SK-N-MC (cell line): ENCODE results near the gene CUL9.
A peak's percentile ranks its signal among the peaks of the same experiment; 100 is the strongest.

ENCODE experiments used
- DNase-seq: peaks from one replicate; pipeline ENCODE4 v3.0.0-alpha.2; 2011; ENCODE audit warnings: low read depth, low spot score
- H3K27ac ChIP-seq: fragments of 200-600 bp; sonication (generic); 2 replicates; pipeline ENCODE4 v1.5.1; 2016; ENCODE audit warnings: mixed run types
- H3K36me3 ChIP-seq: fragments of 200-600 bp; sonication (generic); 2 replicates; pipeline ENCODE4 v1.6.1; 2017; ENCODE audit warnings: antibody characterized with exemption, low read length, mixed read lengths; ENCODE audit not compliant: insufficient read depth
- H3K4me3 ChIP-seq: fragments of 200-600 bp; sonication (generic); 2 replicates; pipeline ENCODE4 v1.5.1; 2016
- H3K9ac ChIP-seq: fragments of 200-600 bp; sonication (generic); 2 replicates; pipeline ENCODE4 v1.8.0; 2017; ENCODE audit warnings: mixed run types, mixed read lengths; ENCODE audit not compliant: insufficient read length
- H3K9me3 ChIP-seq: fragments of 200-600 bp; sonication (generic); 2 replicates; pipeline ENCODE4 v1.6.1; 2017; ENCODE audit warnings: low read depth, mild to moderate bottlenecking, antibody characterized with exemption, low read length, moderate library complexity, mixed read lengths
- EZH2 ChIP-seq: fragments of 200-600 bp; sonication (generic); IDR thresholded peaks from one replicate; pipeline ENCODE4 v1.6.1; 2017; ENCODE audit warnings: antibody characterized with exemption
- FOXP2 ChIP-seq: optimal IDR thresholded peaks from 2 replicates; pipeline ENCODE3; 2011; ENCODE audit warnings: mild to moderate bottlenecking, moderate library complexity; ENCODE audit not compliant: insufficient read depth; ENCODE audit errors: extremely low read length, control extremely low read depth
- POLR2AphosphoS5 ChIP-seq: IDR thresholded peaks from 2 replicates; pipeline ENCODE4 v1.6.1; 2012; ENCODE audit warnings: mild to moderate bottlenecking, low read depth, low read length, borderline replicate concordance

The CUL9 gene

DNA sequence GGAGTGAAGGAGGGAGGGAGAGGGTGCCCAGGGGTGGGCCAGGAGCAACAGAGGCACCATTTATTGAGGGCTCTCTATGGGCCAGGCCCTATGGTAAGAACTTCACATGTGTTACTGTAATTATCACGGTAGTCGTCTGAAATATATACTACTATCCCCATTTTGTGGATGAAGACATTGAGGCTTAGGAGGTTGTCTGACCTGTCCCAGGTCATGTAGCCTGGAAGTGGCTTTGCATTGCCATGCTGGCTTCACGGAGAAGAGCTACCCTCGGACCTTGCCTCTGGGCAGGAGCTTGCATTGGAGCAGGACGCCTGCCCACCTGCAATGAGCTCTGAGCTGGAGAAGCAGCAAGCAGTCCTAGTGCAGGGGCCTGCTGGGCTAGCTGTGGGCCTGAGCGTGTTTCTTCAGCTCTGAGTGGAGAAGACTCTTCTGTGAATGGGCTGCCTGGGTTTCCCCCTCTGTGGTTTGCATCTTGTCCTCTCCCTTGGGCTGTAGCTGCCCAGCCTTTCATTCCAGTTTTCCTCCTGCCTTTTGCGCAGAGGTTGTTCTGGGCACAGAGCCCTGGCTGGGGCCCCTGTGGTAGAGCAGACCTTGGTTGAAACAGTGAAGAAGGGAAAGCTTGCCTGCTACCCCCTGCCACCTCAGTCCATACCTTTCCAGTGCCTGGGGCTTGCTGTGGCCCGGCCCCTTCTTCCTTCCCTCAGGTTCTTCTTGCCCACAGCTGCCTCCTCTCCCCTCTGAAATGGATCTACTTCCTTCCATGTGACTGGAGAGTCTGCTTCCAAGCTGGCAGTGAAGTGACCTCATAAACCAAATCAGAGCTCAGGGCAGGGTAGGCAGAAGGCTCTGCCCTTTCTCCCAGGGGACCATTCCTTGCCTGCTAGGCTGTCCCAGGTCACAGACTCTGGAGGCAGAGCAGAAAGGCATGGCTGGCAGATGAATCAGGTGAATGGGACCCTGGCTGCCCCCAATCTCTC lies 35.0 kb upstream of the CUL9 start:
- TF ChIP-seq FOXP2 (no peak), POLR2AphosphoS5 (no peak), EZH2 (no peak)
- no peak for DNase-seq
- H3K9ac ChIP-seq: no peak overlapping the region
- no peak overlapping the region for H3K27ac ChIP-seq
- no peak overlapping the region for H3K4me3 ChIP-seq
- H3K36me3 ChIP-seq: peaks cover 7% of the 10 kb centered on the region; the same call in 1 of the 2 replicates
- H3K9me3 ChIP-seq: no peaks in the 10 kb centered on the region

DNA sequence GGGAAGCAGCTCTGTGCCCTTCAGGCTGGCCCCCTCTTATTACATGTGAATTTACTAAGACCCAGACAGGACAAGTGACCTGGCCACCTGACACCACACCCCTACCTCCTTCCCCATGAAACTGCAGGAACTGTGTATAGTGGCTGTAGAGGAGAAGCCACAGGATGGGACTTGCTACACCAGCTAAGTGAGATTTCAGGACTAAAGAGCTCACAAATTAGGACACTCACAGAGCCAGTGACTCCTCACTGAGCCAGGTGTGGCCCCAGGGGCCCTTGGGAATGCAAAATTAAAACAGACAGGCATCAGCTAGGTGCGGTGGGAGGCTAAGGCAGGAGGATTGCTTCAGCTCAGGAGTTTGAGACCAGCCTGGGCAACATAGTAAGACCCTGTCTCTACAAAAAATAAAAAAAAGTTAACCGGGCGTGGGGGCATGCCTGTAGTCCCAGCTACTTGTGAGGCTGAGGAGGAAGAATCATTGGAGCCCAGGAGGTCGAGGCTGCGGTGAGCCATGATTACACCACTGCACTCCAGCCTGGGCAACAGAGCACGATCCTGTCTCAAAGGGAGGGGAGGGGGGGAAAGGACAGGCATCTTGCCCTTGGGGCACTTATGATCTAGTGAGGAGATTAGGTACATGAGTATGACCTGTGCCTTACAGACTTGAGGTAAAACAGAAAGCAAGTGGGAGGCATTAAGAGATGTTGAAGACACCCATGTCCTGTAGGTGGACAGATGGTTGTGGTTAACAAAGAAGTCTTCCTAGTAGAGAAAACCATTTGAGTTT lies 34.1 kb upstream of the CUL9 start:
- no peaks in the 10 kb centered on the region for H3K9me3 ChIP-seq
- H3K27ac ChIP-seq: no peak overlapping the region
- no peak overlapping the region for H3K4me3 ChIP-seq
- peaks cover 7% of the 10 kb centered on the region; the same call in 1 of the 2 replicates for H3K36me3 ChIP-seq
- TF ChIP-seq FOXP2 (no peak), POLR2AphosphoS5 (no peak)
- no peak overlapping the region for H3K9ac ChIP-seq
- no peak for DNase-seq

DNA sequence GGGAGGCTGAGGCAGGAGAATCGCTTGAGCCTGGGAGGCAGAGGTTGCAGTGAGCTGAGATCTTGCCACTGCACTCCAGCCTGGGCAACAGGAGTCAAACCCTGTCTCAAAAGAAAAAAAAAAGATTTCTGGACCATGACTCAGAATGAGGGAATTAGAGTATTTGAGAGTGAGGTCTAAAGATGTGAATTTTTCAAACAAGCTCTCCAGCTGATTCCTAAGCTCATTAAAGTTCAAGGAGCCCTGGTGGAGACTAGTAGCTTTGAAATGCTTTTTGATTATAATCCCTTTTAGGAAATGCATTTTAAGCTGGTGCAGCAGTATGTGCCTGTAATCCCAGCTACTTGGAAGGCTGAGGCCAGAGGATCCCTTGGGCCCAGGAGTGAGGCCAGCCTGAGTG lies 32.7 kb upstream of the CUL9 start:
- H3K27ac ChIP-seq: no peak overlapping the region
- H3K9me3 ChIP-seq: no peaks in the 10 kb centered on the region
- no peak for DNase-seq
- H3K36me3 ChIP-seq: peaks cover 7% of the 10 kb centered on the region; the same call in 1 of the 2 replicates
- TF ChIP-seq FOXP2 (no peak), EZH2 (no peak), POLR2AphosphoS5 (no peak)
- no peak overlapping the region for H3K9ac ChIP-seq
- no peak overlapping the region for H3K4me3 ChIP-seq

DNA sequence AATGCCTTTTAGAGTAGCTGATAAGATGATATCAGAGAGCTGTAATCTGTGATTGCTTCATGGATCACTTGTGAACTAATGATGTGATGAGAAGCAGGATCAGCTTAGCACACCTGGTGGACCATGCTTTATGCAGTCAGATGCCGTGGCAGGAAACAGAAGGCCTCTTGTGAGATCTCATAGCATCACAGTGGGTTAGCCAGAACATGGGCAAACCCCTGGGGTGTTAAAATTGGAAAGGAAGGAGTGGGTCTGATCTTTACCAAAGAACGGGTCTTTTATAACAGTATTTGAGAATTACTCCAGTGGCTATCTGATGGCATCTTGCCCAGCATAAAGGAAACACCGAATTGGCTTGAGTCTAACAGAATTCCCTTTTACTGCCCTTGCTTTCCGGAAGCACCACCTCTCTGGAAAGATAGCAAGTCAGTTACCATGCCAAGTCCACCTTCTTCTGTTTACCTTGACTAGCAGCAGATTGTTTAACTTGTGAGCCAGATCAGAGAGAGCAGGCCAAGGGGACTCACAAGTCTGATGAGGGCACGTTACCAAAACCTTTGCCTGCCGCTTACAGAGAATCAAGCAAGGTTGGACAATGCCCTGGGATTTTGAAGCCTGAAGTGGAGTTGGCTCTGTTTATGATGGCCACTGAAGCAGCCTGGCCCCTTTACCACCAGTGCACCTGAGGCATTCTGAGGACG lies 31.8 kb upstream of the CUL9 start:
- H3K36me3 ChIP-seq: peaks cover 4% of the 10 kb centered on the region; the same call in 1 of the 2 replicates
- DNase-seq: no peak
- TF ChIP-seq POLR2AphosphoS5 (no peak), EZH2 (no peak), FOXP2 (no peak)
- H3K9ac ChIP-seq: no peak overlapping the region
- no peak overlapping the region for H3K27ac ChIP-seq
- no peak overlapping the region for H3K4me3 ChIP-seq
- H3K9me3 ChIP-seq: no peaks in the 10 kb centered on the region

DNA sequence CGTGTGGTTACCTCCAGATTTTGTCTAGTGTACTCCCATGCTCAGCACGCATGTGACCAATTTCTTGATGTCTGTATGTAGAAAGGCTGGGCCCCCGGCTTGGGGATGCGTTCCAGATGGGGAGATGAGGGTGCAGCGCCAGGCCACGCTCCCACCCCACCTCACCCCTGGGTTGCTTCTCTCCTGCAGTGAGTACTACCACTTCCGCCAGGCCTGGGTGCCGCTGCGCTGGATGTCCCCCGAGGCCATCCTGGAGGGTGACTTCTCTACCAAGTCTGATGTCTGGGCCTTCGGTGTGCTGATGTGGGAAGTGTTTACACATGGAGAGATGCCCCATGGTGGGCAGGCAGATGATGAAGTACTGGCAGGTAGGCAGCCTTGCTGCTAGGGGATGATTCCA lies 22.4 kb upstream of the CUL9 start:
- TF ChIP-seq POLR2AphosphoS5: no peak
- TF ChIP-seq FOXP2: no peak
- no peak for TF ChIP-seq EZH2
- peaks cover 5% of the 10 kb centered on the region; the same call in 1 of the 2 replicates for H3K36me3 ChIP-seq
- no peak overlapping the region for H3K4me3 ChIP-seq
- H3K9ac ChIP-seq: no peak overlapping the region
- H3K27ac ChIP-seq: peak overlapping the region; percentile 58; the same call in 1 of the 2 replicates
- no peaks in the 10 kb centered on the region for H3K9me3 ChIP-seq
- no peak for DNase-seq

DNA sequence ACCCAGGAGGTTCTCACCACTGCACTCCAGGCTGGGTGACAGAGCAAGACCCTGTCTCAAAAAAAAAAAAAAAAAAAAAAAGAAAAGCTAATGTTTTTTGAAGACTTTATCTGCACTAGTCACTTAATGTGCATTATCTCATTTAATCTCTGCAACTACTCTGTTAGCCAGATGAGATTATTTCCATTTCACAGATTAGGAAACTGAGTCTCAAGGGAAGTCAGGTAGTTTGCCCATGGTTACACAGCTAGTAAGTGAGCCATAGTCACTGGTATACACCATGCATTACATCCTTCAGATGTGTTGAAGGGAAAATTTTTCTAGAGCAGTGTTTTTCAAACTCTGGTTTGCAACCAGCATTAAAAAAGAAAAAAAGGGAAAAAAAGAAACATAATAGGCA lies 18.1 kb upstream of the CUL9 start:
- H3K9me3 ChIP-seq: no peaks in the 10 kb centered on the region
- TF ChIP-seq POLR2AphosphoS5 (no peak), EZH2 (no peak), FOXP2 (no peak)
- no peak overlapping the region for H3K27ac ChIP-seq
- no peak for DNase-seq
- H3K9ac ChIP-seq: no peak overlapping the region
- no peak overlapping the region for H3K4me3 ChIP-seq
- peaks cover 5% of the 10 kb centered on the region; the same call in 1 of the 2 replicates for H3K36me3 ChIP-seq

DNA sequence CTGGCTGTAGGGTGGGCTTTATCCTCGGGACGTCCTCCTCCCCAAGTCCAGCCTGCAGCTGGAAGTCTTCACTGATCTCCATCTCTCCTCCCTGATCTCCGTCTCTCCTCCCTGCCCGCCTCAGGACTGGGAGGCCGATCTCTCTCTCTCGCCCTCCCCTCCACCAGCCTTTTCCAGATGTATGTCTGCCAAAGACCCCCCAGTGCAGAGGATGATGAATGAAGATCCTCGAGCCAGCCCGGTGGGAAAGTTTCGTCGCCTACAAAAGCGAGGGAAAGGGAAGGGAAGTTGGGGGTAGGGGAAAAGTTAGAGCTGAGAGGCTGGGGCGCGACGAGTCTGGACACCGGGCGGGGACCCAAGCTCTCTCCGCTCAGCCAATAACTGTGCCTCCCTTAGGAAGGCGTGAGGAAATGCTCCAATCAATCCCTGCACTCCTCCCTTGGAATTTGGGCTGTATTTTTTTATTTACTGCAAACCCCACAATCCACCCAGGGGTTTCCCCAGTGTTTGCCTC lies 11.5 kb upstream of the CUL9 start:
- Histone ChIP-seq H3K9ac (peak overlapping the region; percentile 87), H3K36me3 (peaks cover 9% of the 10 kb centered on the region), H3K9me3 (no peaks in the 10 kb centered on the region), H3K4me3 (peak overlapping the region; percentile 97), H3K27ac (peak overlapping the region; percentile 96)
- TF ChIP-seq FOXP2 (no peak), EZH2 (no peak), POLR2AphosphoS5 (no peak)
- no peak for DNase-seq
